ENCODE data around the gene NEFH. TPM values are rescaled to one million over a fixed set of nuclear protein-coding genes. Genes with fewer than 3 reads are reported as not detected.

Gene NEFH
- total RNA-seq, 1 experiment from 2014 or later = 22.0 TPM

DNA sequence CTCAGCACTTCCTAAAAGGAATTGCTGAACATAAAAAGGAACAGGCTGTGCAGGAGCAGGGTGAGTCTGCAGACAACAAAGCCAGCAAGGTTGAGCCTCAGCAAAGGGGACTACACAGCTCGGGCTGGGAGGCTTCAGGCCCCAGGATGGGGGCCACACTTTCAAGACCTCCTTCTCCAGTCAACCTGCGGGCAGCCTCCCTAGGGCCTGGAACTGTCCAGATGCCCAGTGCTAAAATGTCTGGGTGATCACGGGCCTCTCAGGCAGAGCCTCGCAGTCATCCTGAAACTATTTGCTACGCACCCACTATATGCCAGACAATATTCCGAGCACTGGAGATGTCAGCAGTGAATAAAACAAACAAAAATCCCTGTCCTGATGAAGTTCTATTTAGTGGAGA, 3.9 kb upstream of the NEFH start:
- TF ChIP-seq CTCF (conservative IDR thresholded peaks at IDR 0.05; ENCODE audit: low read depth, low read length) = no peak
- no peak for TF ChIP-seq EZH2 (IDR thresholded peaks at IDR 0.05; ENCODE audit: borderline replicate concordance, low read depth, low read length, poor library complexity, severe bottlenecking)
- Histone ChIP-seq H3K4me3 (ENCODE audit: low read depth, low read length, poor library complexity, severe bottlenecking) (no peak overlapping the region), H3K9me3 (ENCODE audit: low read depth, low read length, poor library complexity, severe bottlenecking) (no peaks in the 10 kb centered on the region), H3K27ac (ENCODE audit: low read depth, low read length, poor library complexity, severe bottlenecking) (no peak overlapping the region), H3K4me1 (ENCODE audit: insufficient read depth, low read length, poor library complexity, severe bottlenecking) (peaks cover 9% of the 10 kb centered on the region), H3K36me3 (ENCODE audit: insufficient read depth, low read length, poor library complexity, severe bottlenecking) (no peaks in the 10 kb centered on the region), H3K27me3 (replicated peaks; ENCODE audit: insufficient read depth, low read depth, low read length, poor library complexity) (peaks cover 26% of the 10 kb centered on the region)
- intact Hi-C loops (cut with micrococcal nuclease; ENCODE audit: unreplicated experiment) = no loop called here
- ChIA-PET POLR2A (ENCODE audit: low non-redundant PET) (no interaction called here), CTCF (no interaction called here)
- no TSS peak for BruUV-seq (replicated peaks)
- no peak for DNase-seq (ENCODE audit: low spot score)

- H3K4me3 ChIP-seq (ENCODE audit: low read depth, low read length, poor library complexity, severe bottlenecking) = peak overlapping the region; percentile 4
- no TSS peak for BruUV-seq (replicated peaks)
- no peak overlapping the region for H3K27ac ChIP-seq (ENCODE audit: low read depth, low read length, poor library complexity, severe bottlenecking)
- ChIA-PET POLR2A (ENCODE audit: low non-redundant PET) (no interaction called here), CTCF (no interaction called here)
- DNase-seq (ENCODE audit: low spot score) = peak; percentile 30
- H3K4me1 ChIP-seq (ENCODE audit: insufficient read depth, low read length, poor library complexity, severe bottlenecking) = peaks cover 9% of the 10 kb centered on the region
- intact Hi-C loops (cut with micrococcal nuclease; ENCODE audit: unreplicated experiment) = no loop called here
- TF ChIP-seq CTCF (conservative IDR thresholded peaks at IDR 0.05; ENCODE audit: low read depth, low read length) = no peak
- TF ChIP-seq EZH2 (IDR thresholded peaks at IDR 0.05; ENCODE audit: borderline replicate concordance, low read depth, low read length, poor library complexity, severe bottlenecking) = no peak
- H3K9me3 ChIP-seq (ENCODE audit: low read depth, low read length, poor library complexity, severe bottlenecking) = no peaks in the 10 kb centered on the region
- peaks cover 33% of the 10 kb centered on the region for H3K27me3 ChIP-seq (replicated peaks; ENCODE audit: insufficient read depth, low read depth, low read length, poor library complexity)
- H3K36me3 ChIP-seq (ENCODE audit: insufficient read depth, low read length, poor library complexity, severe bottlenecking) = no peaks in the 10 kb centered on the region
Observed at GRCh38 chr22:29477723-29478318, 2.2 kb upstream of the NEFH start.

DNA sequence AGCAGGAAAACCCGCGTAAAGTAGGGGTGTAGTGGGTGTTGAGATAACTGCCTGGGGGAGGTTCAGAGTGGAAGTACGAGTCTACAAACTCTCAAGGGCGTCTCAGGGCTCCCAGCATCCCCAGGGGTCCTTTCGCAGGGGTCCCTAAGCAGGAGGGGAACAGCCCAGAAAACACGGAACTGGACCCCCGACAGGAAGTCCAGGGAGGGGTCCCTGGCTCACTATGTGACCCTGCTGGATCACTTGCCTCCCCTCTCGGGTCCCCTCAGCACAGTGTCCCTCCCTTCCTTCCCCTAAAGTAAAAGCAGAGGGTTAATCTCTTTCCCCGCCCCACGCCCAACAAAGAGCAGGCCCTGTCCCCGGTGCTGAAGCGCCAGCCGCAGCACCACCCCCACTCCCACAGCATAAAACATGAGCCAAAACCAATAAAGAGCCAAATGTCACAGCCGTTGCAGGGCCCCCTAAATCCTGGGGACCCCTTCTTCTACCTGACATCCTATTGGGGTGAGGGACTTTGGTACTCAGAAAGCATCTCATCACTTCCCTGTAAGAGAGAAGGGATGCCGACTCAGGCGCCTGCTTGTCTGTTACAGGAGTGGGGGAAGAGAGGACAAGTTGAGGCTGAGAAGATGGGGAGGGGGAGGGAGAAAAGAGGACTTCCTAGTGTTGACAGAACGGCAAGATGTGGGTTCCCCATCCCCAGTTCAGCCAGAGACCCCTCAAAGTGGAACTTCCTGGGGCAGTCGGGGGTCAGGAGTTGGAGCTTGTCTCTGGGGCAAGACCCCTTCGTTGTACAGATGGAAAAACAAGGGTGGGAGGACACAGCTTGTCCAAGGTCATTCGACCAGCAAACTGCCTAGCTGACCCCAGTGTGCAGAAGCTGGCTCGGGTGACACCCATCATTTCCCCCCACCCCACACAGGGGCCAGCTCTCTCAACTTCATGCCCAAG, 1.4 kb upstream of the NEFH start:
- CTCF ChIA-PET = no interaction called here
- Histone ChIP-seq H3K36me3 (ENCODE audit: insufficient read depth, low read length, poor library complexity, severe bottlenecking) (no peaks in the 10 kb centered on the region), H3K4me1 (ENCODE audit: insufficient read depth, low read length, poor library complexity, severe bottlenecking) (peaks cover 9% of the 10 kb centered on the region), H3K9me3 (ENCODE audit: low read depth, low read length, poor library complexity, severe bottlenecking) (no peaks in the 10 kb centered on the region), H3K27ac (ENCODE audit: low read depth, low read length, poor library complexity, severe bottlenecking) (no peak overlapping the region), H3K27me3 (replicated peaks; ENCODE audit: insufficient read depth, low read depth, low read length, poor library complexity) (peaks cover 33% of the 10 kb centered on the region), H3K4me3 (ENCODE audit: low read depth, low read length, poor library complexity, severe bottlenecking) (peak overlapping the region; percentile 4)
- intact Hi-C loops (cut with micrococcal nuclease; ENCODE audit: unreplicated experiment) = no loop called here
- TF ChIP-seq EZH2 (IDR thresholded peaks at IDR 0.05; ENCODE audit: borderline replicate concordance, low read depth, low read length, poor library complexity, severe bottlenecking) (no peak), CTCF (conservative IDR thresholded peaks at IDR 0.05; ENCODE audit: low read depth, low read length) (no peak)
- POLR2A ChIA-PET (ENCODE audit: low non-redundant PET) = no interaction called here
- BruUV-seq (replicated peaks) = no TSS peak
- peak; percentile 62 for DNase-seq (ENCODE audit: low spot score)

All from A673 (cell line).